ENCODE results near the gene NPEPPS. TPM values are rescaled to one million over a fixed set of nuclear protein-coding genes. Genes with fewer than 3 reads are reported as not detected.
"Not testable (repeated sequence)": the region's sequence is repeated elsewhere in the genome, so short reads cannot be mapped to it uniquely, and the experiment has no call there.

NPEPPS gene, protein sequence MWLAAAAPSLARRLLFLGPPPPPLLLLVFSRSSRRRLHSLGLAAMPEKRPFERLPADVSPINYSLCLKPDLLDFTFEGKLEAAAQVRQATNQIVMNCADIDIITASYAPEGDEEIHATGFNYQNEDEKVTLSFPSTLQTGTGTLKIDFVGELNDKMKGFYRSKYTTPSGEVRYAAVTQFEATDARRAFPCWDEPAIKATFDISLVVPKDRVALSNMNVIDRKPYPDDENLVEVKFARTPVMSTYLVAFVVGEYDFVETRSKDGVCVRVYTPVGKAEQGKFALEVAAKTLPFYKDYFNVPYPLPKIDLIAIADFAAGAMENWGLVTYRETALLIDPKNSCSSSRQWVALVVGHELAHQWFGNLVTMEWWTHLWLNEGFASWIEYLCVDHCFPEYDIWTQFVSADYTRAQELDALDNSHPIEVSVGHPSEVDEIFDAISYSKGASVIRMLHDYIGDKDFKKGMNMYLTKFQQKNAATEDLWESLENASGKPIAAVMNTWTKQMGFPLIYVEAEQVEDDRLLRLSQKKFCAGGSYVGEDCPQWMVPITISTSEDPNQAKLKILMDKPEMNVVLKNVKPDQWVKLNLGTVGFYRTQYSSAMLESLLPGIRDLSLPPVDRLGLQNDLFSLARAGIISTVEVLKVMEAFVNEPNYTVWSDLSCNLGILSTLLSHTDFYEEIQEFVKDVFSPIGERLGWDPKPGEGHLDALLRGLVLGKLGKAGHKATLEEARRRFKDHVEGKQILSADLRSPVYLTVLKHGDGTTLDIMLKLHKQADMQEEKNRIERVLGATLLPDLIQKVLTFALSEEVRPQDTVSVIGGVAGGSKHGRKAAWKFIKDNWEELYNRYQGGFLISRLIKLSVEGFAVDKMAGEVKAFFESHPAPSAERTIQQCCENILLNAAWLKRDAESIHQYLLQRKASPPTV
- total RNA-seq (ENCODE audit: low replicate concordance) = 92.5 and 121 TPM in 2 replicates

DNA sequence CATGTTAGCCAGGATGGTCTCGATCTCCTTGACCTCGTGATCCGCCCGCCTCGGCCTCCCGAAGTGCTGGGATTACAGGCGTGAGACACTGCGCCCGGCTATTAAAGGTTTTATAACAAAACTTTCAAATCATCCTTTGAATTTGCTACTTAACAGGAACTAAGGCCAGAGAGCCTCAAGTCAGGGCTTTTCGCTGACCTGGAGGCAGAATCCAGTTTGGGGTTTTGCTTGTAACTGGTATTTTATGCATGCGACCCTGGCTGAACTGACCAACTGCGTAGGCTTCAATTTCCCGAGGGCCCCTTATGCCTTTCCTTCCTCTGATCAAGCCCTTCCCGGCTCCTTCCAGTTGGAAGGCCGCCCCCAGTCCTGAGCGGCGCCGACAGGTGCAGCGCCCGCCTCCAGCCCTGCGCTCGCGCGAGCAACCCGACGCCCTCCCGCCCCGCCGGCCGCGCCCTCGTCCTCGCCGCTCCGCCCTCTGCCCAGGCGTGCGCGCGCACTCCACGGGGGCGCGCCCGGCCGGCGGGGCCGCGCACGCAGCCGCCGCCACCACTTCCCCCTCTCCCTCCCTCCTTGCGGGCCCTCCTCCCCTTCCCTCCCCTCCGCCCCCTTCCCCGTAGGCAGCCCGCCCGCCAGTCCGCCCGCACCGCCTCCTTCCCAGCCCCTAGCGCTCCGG lies at the start of gene NPEPPS:
Gene NPEPPS, plus strand, starts transcription at position 552 of the 676 bp plus-strand sequence. CDS start 193 bp downstream, outside the sequence.
- H3K27me3 Mint-ChIP-seq (ENCODE audit: insufficient read depth, low read depth); H3K9me3 ChIP-seq (ENCODE audit: low read depth); H3K27me3 ChIP-seq; H3F3A ChIP-seq (ENCODE audit: low read depth); H3K4me1 Mint-ChIP-seq; H3K9me3 Mint-ChIP-seq; H3K36me3 ChIP-seq; H3K36me3 Mint-ChIP-seq: not testable (repeated sequence)
- Histone ChIP-seq H3K4me3 (peak within 1 kb of the TSS; percentile 77), H4K20me1 (ENCODE audit: low read depth) (peaks cover 23% of the 10 kb centered on the region), H2AFZ (replicated peaks) (peak within 1 kb of the TSS; percentile 55), H3K79me2 (ENCODE audit: low read depth) (peaks cover 37% of the 10 kb centered on the region), H3K4me2 (peak within 1 kb of the TSS; percentile 82), H3K27ac (peak within 1 kb of the TSS; percentile 83), H3K4me1 (peaks cover 10% of the 10 kb centered on the region), H3K9ac (peak within 1 kb of the TSS; percentile 42)
- DNase-seq (ENCODE audit: low spot score) = peak; percentile 92
- peak within 1 kb of the TSS; percentile 98 for H3K4me3 Mint-ChIP-seq
- peak within 1 kb of the TSS; percentile 98 for H3K27ac Mint-ChIP-seq

DNA sequence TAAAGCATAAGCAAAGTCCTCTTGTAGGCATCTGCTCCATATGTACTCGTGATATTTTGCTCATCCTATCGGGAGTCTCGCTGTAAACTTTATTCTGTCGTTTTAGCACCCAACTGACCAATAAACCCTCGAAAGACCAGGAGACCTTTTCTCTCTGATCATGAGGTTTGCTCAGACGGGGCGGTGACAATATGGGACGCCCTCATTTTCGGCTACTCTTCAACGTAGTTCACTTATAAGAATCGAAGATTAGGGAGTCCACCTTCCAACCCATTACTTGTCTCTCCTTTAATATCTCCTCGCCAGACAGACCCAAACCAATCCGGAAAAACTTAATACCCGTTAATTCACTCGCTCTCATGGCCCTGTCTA lies 39.1 kb upstream of the NPEPPS start:
- not testable (repeated sequence) for H4K20me1 ChIP-seq (ENCODE audit: low read depth); H3K36me3 Mint-ChIP-seq; H3K79me2 ChIP-seq (ENCODE audit: low read depth); H3K27ac ChIP-seq; H3K4me1 ChIP-seq; DNase-seq (ENCODE audit: low spot score); H3K4me1 Mint-ChIP-seq; H3F3A ChIP-seq (ENCODE audit: low read depth); H3K27me3 ChIP-seq; H3K9me3 Mint-ChIP-seq; H3K27me3 Mint-ChIP-seq (ENCODE audit: insufficient read depth, low read depth); H3K36me3 ChIP-seq; H3K9me3 ChIP-seq (ENCODE audit: low read depth)
- H3K4me2 ChIP-seq = peak overlapping the region; percentile 89
- H3K9ac ChIP-seq = peak overlapping the region; percentile 76
- H3K4me3 ChIP-seq = peak overlapping the region; percentile 58
- H2AFZ ChIP-seq (replicated peaks) = peak overlapping the region; percentile 63
- peak overlapping the region; percentile 95 for H3K4me3 Mint-ChIP-seq
- H3K27ac Mint-ChIP-seq = peak overlapping the region; percentile 89

DNA sequence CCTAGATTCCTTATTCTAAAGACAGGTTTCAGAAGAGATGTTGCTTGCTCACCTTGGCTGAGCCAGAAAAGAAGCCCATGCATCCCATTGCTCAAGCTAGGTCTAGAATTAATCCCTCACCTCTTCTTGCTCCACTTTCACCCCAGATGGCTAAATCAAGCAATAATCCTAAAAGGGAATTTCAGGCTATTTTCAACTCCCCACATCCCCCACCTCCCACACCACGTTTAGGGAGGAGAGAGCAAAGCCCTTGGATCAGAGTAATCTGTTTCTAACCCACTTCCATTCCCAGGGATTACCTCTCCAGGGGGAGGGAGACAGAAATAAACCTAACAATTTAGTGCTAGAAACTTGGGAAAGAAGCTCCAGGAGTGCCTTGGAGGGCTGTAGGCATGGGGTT lies 31.8 kb upstream of the NPEPPS start:
- H3K27ac ChIP-seq; H3K27ac Mint-ChIP-seq; H3K9ac ChIP-seq; H2AFZ ChIP-seq (replicated peaks); H3K36me3 ChIP-seq; H3K9me3 ChIP-seq (ENCODE audit: low read depth); H3K4me1 Mint-ChIP-seq; H3K27me3 ChIP-seq; H3K79me2 ChIP-seq (ENCODE audit: low read depth); H3K4me2 ChIP-seq; H3K27me3 Mint-ChIP-seq (ENCODE audit: insufficient read depth, low read depth); DNase-seq (ENCODE audit: low spot score); H3K4me3 Mint-ChIP-seq; H3K4me1 ChIP-seq; H3K4me3 ChIP-seq; H3F3A ChIP-seq (ENCODE audit: low read depth); H3K9me3 Mint-ChIP-seq; H4K20me1 ChIP-seq (ENCODE audit: low read depth); H3K36me3 Mint-ChIP-seq: not testable (repeated sequence)

DNA sequence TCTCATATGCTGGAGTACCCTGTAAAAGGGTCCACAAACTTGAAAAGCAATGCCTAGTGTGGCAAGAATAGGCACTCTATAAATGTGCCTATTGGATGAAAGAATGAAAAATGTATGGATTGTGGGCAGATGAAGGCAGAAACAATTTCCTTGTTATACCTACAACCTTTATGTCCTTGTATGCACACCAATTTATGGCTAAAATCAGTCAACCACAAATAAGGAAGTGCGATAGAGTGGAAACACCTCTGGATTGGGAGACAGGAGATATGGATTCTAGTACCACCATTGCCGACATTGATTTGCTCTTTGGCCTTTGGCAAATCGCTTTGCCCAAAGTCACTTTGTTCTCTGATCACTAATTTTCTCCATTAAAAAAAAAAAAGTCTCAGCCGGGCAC lies 31.4 kb upstream of the NPEPPS start:
- not testable (repeated sequence) for H3K36me3 ChIP-seq

DNA sequence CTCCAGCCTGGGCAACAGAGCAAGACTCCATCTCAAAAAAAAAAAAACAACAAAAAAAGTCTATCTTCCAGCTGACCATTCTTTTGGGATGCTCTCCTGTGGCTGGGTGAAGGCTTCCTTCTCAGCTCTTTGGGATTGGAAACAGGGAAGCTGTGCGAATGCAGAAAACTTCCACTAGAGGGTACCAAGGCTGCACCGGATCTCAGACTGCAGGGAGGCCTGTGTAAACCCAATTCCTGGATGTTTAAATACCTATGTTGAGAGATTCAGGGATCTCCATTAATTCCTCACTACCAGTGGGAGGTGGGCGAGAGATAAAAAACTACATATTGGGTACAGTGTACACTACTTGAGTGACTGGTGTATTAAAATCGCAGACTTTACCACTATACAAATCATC lies 30.3 kb upstream of the NPEPPS start:
- H3K4me3 ChIP-seq; H3K9me3 Mint-ChIP-seq; H3K27me3 Mint-ChIP-seq (ENCODE audit: insufficient read depth, low read depth); H3K27ac ChIP-seq; H3F3A ChIP-seq (ENCODE audit: low read depth); H3K27me3 ChIP-seq; H3K4me2 ChIP-seq; H4K20me1 ChIP-seq (ENCODE audit: low read depth); H3K27ac Mint-ChIP-seq; H3K4me3 Mint-ChIP-seq; H3K79me2 ChIP-seq (ENCODE audit: low read depth); H2AFZ ChIP-seq (replicated peaks); H3K36me3 Mint-ChIP-seq; H3K9me3 ChIP-seq (ENCODE audit: low read depth); H3K36me3 ChIP-seq; H3K4me1 ChIP-seq; H3K9ac ChIP-seq; H3K4me1 Mint-ChIP-seq: not testable (repeated sequence)
- DNase-seq (ENCODE audit: low spot score) = peak; percentile 27
- TF ChIP-seq, protein P1, sequence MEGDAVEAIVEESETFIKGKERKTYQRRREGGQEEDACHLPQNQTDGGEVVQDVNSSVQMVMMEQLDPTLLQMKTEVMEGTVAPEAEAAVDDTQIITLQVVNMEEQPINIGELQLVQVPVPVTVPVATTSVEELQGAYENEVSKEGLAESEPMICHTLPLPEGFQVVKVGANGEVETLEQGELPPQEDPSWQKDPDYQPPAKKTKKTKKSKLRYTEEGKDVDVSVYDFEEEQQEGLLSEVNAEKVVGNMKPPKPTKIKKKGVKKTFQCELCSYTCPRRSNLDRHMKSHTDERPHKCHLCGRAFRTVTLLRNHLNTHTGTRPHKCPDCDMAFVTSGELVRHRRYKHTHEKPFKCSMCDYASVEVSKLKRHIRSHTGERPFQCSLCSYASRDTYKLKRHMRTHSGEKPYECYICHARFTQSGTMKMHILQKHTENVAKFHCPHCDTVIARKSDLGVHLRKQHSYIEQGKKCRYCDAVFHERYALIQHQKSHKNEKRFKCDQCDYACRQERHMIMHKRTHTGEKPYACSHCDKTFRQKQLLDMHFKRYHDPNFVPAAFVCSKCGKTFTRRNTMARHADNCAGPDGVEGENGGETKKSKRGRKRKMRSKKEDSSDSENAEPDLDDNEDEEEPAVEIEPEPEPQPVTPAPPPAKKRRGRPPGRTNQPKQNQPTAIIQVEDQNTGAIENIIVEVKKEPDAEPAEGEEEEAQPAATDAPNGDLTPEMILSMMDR (IDR thresholded peaks at IDR 0.05) = peak; percentile 57

More for the DNA sequence above, 31.4 kb upstream of the NPEPPS start:
- not testable (repeated sequence) for H3K9me3 Mint-ChIP-seq; H3K4me1 ChIP-seq; H3K9ac ChIP-seq; H3K27ac Mint-ChIP-seq; H3K4me1 Mint-ChIP-seq; H3K27ac ChIP-seq; H3K4me3 Mint-ChIP-seq; H3K4me2 ChIP-seq; H3K4me3 ChIP-seq; H3K27me3 ChIP-seq; H3K9me3 ChIP-seq (ENCODE audit: low read depth); DNase-seq (ENCODE audit: low spot score); H3F3A ChIP-seq (ENCODE audit: low read depth); H3K79me2 ChIP-seq (ENCODE audit: low read depth); H4K20me1 ChIP-seq (ENCODE audit: low read depth); H3K36me3 Mint-ChIP-seq; H2AFZ ChIP-seq (replicated peaks); H3K27me3 Mint-ChIP-seq (ENCODE audit: insufficient read depth, low read depth)

DNA sequence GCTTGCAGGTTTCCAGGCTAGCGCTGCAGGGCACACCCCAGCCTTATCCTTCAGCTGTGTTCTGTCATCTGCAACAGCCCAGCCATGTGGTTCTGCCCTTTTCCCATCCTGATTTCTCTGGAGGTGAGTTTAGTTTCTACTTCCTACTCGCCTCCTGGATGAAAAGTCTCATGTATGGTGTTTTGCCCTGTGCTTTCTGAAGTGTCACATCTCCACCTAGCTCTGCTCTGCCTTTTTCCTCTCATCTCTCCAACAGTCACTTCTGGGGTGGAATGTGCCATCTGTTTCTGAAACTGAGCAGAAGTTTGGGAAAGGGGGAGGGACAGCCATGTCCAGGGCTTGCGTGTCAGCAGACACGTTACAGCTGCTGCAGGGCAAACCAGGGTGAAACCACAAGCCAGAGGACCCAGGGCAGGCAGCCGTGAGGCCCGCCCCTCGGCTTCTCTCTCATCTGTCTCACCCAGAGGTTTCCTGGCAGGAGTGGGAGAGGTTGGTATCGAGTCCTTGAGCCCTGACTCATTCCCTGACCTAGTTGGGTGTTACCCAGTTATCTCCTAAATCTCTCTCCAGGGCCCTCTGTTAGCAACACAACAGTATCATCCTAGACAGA lies 28.7 kb upstream of the NPEPPS start:
- not testable (repeated sequence) for H3K9ac ChIP-seq; H3K27ac Mint-ChIP-seq; DNase-seq (ENCODE audit: low spot score)

More for the DNA sequence above, 28.7 kb upstream of the NPEPPS start:
- not testable (repeated sequence) for H3K79me2 ChIP-seq (ENCODE audit: low read depth); H3K27me3 ChIP-seq; H3K4me3 Mint-ChIP-seq; H3K36me3 Mint-ChIP-seq; H3K4me3 ChIP-seq; H3K9me3 ChIP-seq (ENCODE audit: low read depth); H4K20me1 ChIP-seq (ENCODE audit: low read depth); H3K4me1 Mint-ChIP-seq; H3F3A ChIP-seq (ENCODE audit: low read depth); H3K9me3 Mint-ChIP-seq; H3K27ac ChIP-seq; H3K36me3 ChIP-seq; H3K4me1 ChIP-seq; H3K4me2 ChIP-seq; H3K27me3 Mint-ChIP-seq (ENCODE audit: insufficient read depth, low read depth)
- peak overlapping the region; percentile 76 for H2AFZ ChIP-seq (replicated peaks)

Data from neural progenitor cell (in vitro differentiated cells).